Activated CD8-positive, alpha-beta memory T cell treated with anti-CD3 and anti-CD28 coated beads for 4 hours (primary cell): ENCODE results near the gene ABCA8.

ENCODE experiments used
- DNase-seq, 2 donors: peaks; one replicate each; pipeline ENCODE4 v3.0.0-alpha.2; 2020; ENCODE audit warnings: low read depth in 2 of 2

ABCA8 gene

GRCh38 chr17:68942389-68942788 lies 12.8 kb downstream of the ABCA8 start:
- DNase-seq, result no peak

GRCh38 chr17:68941761-68942160 lies 13.4 kb downstream of the ABCA8 start:
- DNase-seq, result no peak

DNA sequence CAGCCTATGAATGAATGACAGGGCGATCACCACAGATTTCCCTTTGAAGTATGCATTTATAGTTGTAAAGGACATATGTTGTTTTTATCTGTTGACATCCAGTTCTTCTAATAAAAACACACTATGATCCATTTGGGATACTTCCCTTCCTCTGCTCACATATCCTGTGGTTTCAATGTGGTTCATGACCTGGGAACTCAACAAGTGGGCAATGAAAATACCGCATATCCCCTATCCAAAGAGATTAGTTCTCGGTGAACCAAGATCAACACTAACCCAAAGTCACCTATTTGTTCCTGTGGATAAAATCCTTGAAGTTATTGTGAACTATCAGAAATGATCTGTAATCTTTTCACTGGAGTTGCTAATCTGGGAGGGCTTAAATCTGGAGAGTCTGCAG lies 16.0 kb downstream of the ABCA8 start:
- no peak for DNase-seq

- DNase-seq, result no peak
Measured at GRCh38 chr17:68937890-68938514, 17.2 kb downstream of the ABCA8 start.

DNA sequence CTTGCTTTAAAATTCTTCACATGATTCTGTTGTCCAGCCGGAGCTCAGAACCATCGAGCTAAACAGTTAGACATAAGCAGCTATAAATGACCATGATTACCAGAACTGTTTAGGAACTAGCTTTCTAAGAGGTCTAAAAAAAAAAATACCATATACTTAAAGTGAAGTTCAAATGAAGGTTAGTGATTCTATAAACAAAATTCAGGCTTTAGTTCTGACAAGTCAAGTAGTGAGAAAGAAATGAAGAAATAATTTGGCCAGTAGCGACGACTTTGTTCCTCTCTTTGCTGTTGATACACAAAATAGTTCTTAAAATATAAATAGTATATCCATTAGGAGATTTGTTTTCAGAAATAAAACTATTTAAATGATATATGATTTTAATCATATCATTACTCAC lies 27.7 kb downstream of the ABCA8 start:
- DNase-seq, result no peak

- no peak for DNase-seq
Measured at GRCh38 chr17:68924793-68925720, 30.1 kb downstream of the ABCA8 start.

DNA sequence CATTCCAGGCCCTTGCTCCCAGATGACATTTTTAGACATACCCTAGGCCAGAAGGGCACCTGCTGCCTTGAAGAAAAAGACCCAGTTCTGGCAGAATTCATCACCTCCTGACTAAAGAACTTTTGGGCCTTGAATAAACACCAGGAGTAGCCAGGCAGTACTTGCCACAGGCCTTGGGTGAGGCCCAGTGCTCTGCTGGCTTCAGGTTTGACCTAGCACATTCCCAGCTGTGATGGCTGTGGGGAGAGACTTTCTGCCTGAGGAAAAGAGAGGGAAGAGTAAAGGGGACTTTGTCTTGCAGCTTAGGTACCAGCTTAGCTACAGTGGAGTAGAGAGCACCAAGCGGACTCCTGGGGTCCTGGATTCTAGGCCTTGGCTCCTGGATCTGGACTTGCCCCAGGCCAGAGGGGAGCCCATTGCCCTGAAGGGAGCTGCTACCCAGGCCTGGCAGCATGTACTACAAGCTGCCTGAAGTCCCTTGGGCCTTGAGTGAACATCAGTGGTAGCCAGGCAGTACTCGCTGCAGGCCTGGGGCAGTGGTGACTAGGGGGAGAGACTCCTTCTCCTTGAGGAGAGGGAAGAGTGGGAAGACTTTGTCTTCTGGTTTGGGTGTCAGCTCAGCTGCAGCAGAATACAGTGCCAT lies 44.3 kb downstream of the ABCA8 start:
- no peak for DNase-seq

DNA sequence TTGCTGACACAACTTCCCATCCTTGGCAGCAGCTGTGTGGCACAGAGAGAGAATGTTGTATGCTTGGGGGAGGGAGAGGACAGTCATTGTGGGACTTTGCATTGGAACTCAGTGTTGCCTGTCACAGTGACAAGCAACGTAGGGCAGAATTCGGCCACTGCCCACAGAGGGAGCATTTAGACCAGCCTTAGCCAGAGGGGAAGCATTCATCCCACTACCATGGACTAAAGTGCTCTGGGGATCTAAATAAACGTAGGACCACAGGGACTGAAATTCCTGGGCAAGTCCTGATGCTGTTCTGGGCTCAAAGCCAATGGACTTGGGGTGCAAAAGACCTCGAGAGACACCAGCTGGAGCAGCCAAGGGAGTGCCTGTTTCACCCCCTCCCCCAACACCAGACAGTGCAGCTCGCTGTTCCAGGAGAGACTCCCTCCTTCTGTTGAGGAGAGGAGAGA lies 44.9 kb downstream of the ABCA8 start:
- DNase-seq, result no peak

DNA sequence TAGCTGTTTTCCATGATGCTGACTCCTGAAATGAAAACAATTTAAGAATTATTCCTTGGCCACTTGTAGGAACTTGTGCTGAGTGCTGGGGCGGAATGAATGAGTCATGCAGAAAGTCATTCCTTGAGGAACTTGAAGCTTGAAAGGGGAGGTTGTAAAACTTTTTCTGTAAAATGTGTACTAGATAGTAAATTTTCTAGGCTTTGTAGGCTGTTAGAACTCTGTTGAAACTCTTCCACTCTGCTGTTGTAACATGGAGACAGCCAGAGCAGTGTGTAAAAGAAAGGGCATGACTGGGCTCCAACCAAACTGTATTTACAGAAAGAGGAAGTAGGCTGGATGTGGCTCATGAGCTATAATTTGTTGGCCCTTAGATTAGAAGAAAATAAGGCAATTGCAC lies 46.1 kb downstream of the ABCA8 start:
- DNase-seq, result no peak

DNA sequence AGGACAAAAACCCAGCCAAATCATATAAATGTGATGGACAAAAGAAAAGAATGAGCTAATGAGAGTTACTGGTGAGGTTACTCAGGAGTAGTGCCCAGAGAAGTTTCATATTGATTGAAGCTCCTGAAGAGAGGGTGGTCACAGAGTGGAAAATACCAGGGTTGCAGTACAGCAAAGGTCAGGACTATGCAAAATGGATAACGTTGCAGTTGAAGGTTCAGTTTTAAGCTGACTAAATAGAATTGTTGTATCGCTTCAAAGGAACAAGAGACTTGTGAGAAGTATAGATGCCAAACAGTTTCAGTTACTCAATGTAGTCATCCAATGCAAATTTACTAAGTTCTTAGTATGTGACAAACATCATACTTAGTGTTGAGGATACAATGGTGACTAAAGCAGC lies 47.1 kb downstream of the ABCA8 start:
- no peak for DNase-seq

GRCh38 chr17:68906638-68907037 lies 48.6 kb downstream of the ABCA8 start:
- DNase-seq, result no peak

GRCh38 chr17:68903286-68903685 lies 51.9 kb downstream of the ABCA8 start:
- DNase-seq, result no peak

GRCh38 chr17:68897557-68897956 lies 57.6 kb downstream of the ABCA8 start:
- DNase-seq, result no peak

DNA sequence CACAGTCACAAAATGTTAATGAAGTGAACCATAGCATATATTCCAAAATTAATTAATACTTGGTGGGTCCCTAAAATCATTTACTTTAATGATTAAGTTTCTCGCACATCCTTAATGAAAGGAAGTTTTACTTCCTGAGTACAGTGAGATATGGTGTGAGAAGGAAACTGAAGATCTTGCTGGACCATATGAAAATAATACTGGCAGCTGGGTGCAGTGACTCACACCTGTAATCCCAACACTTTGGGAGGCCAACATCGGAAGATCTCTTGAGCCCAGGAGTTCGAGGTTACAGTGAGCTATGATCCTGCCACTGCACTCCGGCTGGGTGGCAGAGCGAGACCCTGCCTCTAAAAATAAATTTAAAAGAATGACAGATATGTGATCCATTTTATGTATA lies 62.5 kb downstream of the ABCA8 start:
- DNase-seq, result no peak

DNA sequence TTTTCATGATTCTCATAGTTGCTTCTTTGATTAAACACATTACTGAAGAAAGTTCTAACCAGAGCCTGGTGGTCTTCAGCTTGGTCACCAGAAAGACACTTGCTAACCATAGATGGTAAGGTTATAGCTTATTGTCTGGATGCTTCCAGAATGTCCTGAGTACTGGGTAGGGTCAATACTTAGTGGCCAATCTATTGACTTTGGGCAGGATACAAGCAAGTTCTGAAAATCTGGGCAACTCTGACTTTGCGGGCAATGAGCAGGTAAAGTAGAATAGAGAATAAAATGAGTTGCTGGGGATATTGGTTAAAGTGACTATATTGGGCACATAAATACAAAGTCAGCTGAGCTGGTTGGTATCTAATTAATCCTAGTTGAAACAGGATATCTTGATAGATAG lies 63.0 kb downstream of the ABCA8 start:
- no peak for DNase-seq

DNA sequence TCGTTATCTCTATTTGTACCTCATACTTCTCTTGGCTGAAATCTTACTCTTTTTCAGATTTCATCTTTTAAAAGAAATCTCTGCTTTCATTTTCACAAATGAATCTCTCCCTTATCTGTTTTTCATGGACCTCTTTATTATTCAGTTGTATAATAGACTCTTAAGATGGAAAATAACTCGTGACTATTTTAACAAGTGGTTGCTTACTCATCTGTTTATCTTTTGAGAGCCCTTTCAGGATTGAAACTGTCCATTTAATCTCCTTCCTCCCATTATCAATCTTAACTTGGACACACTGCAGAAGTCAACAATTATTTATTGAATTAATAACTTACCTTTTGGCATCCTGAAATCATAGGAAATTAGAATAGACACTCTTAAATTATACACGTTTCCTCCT lies 68.8 kb downstream of the ABCA8 start:
- no peak for DNase-seq

DNA sequence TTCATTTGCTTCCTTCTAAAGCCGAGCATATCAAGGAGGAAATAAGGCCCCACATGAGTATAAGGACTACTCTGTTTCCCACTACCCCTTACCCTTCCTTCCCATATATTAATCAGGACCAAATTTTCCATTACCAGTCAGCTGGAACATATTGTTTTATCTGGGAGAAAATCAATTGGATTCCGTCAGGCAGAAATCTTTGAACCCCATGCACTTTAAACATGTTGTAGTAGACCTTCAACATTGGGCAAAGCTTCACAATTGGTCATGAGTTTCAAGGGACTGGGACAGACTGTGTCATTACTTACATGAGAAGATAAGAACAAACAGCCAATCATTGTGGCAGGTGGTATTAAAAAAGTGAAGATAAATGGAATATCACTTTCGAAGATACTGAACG lies 70.3 kb downstream of the ABCA8 start:
- DNase-seq, result no peak

DNA sequence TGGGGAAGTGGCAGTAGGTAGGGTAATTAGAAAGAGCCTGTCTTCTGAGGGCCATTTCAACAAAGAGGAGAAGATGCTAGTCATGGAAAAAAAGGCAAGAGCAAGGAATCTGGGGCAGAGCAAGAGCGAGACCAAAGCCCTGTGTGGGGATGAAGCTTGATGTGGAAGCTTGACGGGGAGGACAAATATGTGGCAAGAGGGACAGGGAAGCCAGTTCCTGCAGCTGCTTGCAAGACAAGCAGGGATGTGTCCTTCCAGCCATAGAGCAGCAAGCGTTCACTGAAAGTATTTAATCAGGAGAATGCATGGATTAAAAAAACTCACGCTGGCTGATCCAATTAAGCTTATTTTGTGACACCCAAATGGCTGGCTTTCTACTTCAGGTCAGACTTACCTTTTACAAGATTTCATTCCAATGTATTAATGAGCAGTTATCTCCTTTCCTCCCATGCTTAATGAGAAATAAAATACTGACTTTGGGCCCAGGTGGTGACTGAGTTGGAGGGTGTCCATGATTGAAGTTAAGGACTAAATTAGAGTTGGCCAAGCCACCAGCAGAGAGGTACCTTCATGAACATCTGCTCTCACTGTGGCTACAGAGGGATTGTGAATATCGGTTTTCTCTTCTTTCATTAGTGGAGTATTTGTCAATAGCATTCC lies 76.8 kb downstream of the ABCA8 start:
- no peak for DNase-seq

GRCh38 chr17:68871447-68871846 lies 83.7 kb downstream of the ABCA8 start:
- DNase-seq, result no peak

GRCh38 chr17:68870976-68871375 lies 84.2 kb downstream of the ABCA8 start:
- DNase-seq, result no peak

GRCh38 chr17:68870161-68870826 lies 84.9 kb downstream of the ABCA8 start:
- no peak for DNase-seq

- no peak for DNase-seq
Measured at GRCh38 chr17:68868708-68869107, 86.5 kb downstream of the ABCA8 start.
